ENCODE results near the gene SH3BP1.
"Not testable (repeated sequence)": the region's sequence is repeated elsewhere in the genome, so short reads cannot be mapped to it uniquely, and the experiment has no call there.

SH3BP1 gene

GRCh38 chr22:37639070-37639760 lies at the start of gene SH3BP1:
TSS of gene SH3BP1 (plus strand) at chr22:37639669. CDS start at chr22:37639788, 119 bp downstream.
- DNase-seq (ENCODE audit: low read depth): no peak

- not testable (repeated sequence) for DNase-seq (ENCODE audit: low read depth)
Measured at GRCh38 chr22:37591081-37591480, 48.4 kb upstream of the SH3BP1 start.

GRCh38 chr22:37591823-37592404 lies 47.6 kb upstream of the SH3BP1 start:
- no peak for DNase-seq (ENCODE audit: low read depth)

GRCh38 chr22:37594237-37594636 lies 45.2 kb upstream of the SH3BP1 start:
- DNase-seq (ENCODE audit: low read depth): no peak

GRCh38 chr22:37599153-37599552 lies 40.3 kb upstream of the SH3BP1 start:
- no peak for DNase-seq (ENCODE audit: low read depth)

- no peak for DNase-seq (ENCODE audit: low read depth)
Measured at GRCh38 chr22:37601203-37601539, 38.3 kb upstream of the SH3BP1 start.

GRCh38 chr22:37601540-37602442 lies 37.7 kb upstream of the SH3BP1 start:
- no peak for DNase-seq (ENCODE audit: low read depth)

- DNase-seq (ENCODE audit: low read depth): not testable (repeated sequence)
Measured at GRCh38 chr22:37602546-37603277, 36.8 kb upstream of the SH3BP1 start.

- no peak for DNase-seq (ENCODE audit: low read depth)
Measured at GRCh38 chr22:37604074-37604473, 35.4 kb upstream of the SH3BP1 start.

- peak; percentile 36 for DNase-seq (ENCODE audit: low read depth)
Measured at GRCh38 chr22:37604875-37605274, 34.6 kb upstream of the SH3BP1 start.

- DNase-seq (ENCODE audit: low read depth): peak; percentile 80
Measured at GRCh38 chr22:37607010-37607934, 32.2 kb upstream of the SH3BP1 start.

GRCh38 chr22:37607935-37608476 lies 31.5 kb upstream of the SH3BP1 start:
- DNase-seq (ENCODE audit: low read depth): no peak

- DNase-seq (ENCODE audit: low read depth): peak; percentile 94
Measured at GRCh38 chr22:37608477-37609239, 30.8 kb upstream of the SH3BP1 start, which contains the start of gene GGA1. TSS of gene GGA1 (plus strand) at chr22:37608834. CDS start at chr22:37608861, 27 bp downstream.

GRCh38 chr22:37609240-37610152 lies 30.0 kb upstream of the SH3BP1 start:
- no peak for DNase-seq (ENCODE audit: low read depth)

- not testable (repeated sequence) for DNase-seq (ENCODE audit: low read depth)
Measured at GRCh38 chr22:37610153-37610475, 29.4 kb upstream of the SH3BP1 start.

GRCh38 chr22:37610480-37611129 lies 28.9 kb upstream of the SH3BP1 start:
- no peak for DNase-seq (ENCODE audit: low read depth)

- DNase-seq (ENCODE audit: low read depth): no peak
Measured at GRCh38 chr22:37611207-37611606, 28.3 kb upstream of the SH3BP1 start.

Data from stimulated activated CD8-positive, alpha-beta memory T cell treated with anti-CD3 and anti-CD28 coated beads, Interleukin-12 subunit alpha, Interleukin-12 subunit beta, amount 100 ng/mL, for 1 hour (primary cell).